K562 (cell line): ENCODE measurements around the gene HNRNPD. TPM values are rescaled to one million over a fixed set of nuclear protein-coding genes. Genes with fewer than 3 reads are reported as not detected.
A peak's percentile ranks its signal among the peaks of the same experiment; 100 is the strongest.

Experiments
- JUN ChIP-seq, 2 experiments: sonication (generic) in 1 of 2; formaldehyde crosslinking in 1 of 2; IDR thresholded peaks; 2 replicates each; pipeline versions ENCODE4 v1.6.1 to v1.8.0; 2012 to 2022; ENCODE audit warnings: borderline replicate concordance in 2 of 2, mild to moderate bottlenecking in 2 of 2, improper control_type of control experiment in 1 of 2, low read depth in 1 of 2, low read length in 1 of 2, missing genetic modification reagents in 1 of 2
- KLF16 ChIP-seq: IDR thresholded peaks from 2 replicates; pipeline ENCODE4 v1.6.1; 2016; ENCODE audit warnings: antibody characterized with exemption
- POU5F1 ChIP-seq: fragments of 150-350 bp; IDR thresholded peaks from 2 replicates; pipeline ENCODE4 v1.6.1; 2014; ENCODE audit warnings: borderline replicate concordance, low read length, low read depth, mild to moderate bottlenecking; ENCODE audit not compliant: partially characterized antibody
- XRCC4 ChIP-seq: IDR thresholded peaks from one replicate; pipeline ENCODE4 v1.6.1; 2011; ENCODE audit not compliant: insufficient read depth, insufficient read length; ENCODE audit errors: extremely low read depth
- ZFP30 ChIP-seq: fragments of 250-450 bp; sonication (Bioruptor Pico); IDR thresholded peaks from 2 replicates; pipeline ENCODE4 v1.8.0; 2022; ENCODE audit warnings: moderate library complexity, mild to moderate bottlenecking, inconsistent platforms, borderline replicate concordance
- ZNF124 ChIP-seq: sonication (generic); formaldehyde crosslinking; IDR thresholded peaks from 2 replicates; pipeline ENCODE4 v1.8.1; 2022; ENCODE audit warnings: missing genetic modification reagents
- ZNF316 ChIP-seq: fragments of 450-650 bp; IDR thresholded peaks from 2 replicates; pipeline ENCODE4 v1.6.1; 2016
- polyA plus RNA-seq, 8 experiments: library from polyadenylated mRNA; depleted of rRNA in 4 of 8; stranded (reverse) in 5 of 8; unstranded in 3 of 8; fragments of >200 nt; fragmentation: Nextera tagmentation in 2 of 8; fragmentation: Illumina TruSeq in 1 of 8; extraction: Ambion mirVana in 2 of 8; extraction: Trizol in 1 of 8; gene quantifications; 2 replicates each; pipeline versions ENCODE4 v1.2.1 to v1.2.3, GENCODE V29; 2011 to 2014; ENCODE audit warnings: inconsistent platforms in 1 of 8, missing spikeins in 1 of 8
- total RNA-seq, 7 experiments: library from RNA; depleted of rRNA in 6 of 7; stranded (reverse); fragments of >200 nt in 6 of 7; fragmentation: Illumina TruSeq in 2 of 7; extraction: Trizol in 2 of 7; gene quantifications; 2 replicates each; pipeline versions ENCODE4 v1.2.1 to v1.2.3, GENCODE V29; 2011 to 2021; ENCODE audit warnings: low replicate concordance in 1 of 7
- TF ChIP-seq, protein P1 (sequence below), 2 experiments: fragments of 450-650 bp in 1 of 2; sonication (generic) in 1 of 2; formaldehyde crosslinking in 1 of 2; IDR thresholded peaks; 2 replicates each; pipeline versions ENCODE4 v1.7.1 to v1.9.0; 2016 to 2022; ENCODE audit warnings: inconsistent platforms in 1 of 2, mild to moderate bottlenecking in 1 of 2, missing genetic modification reagents in 1 of 2
- TF ChIP-seq, protein P2 (sequence below), 2 experiments: IDR thresholded peaks in 1 of 2; conservative IDR thresholded peaks in 1 of 2; 2 replicates each; pipeline ENCODE4 v1.6.1; 2016; ENCODE audit warnings: low read depth in 2 of 2, mild to moderate bottlenecking in 1 of 2, missing compliant biosample characterization in 1 of 2, missing genetic modification characterization in 1 of 2, moderate library complexity in 1 of 2
- TF ChIP-seq, protein P3 (sequence below): sonication (generic); formaldehyde crosslinking; IDR thresholded peaks from 2 replicates; pipeline ENCODE4 v1.5.0; 2020; ENCODE audit warnings: missing genetic modification reagents
- TF ChIP-seq, protein P4 (sequence below): sonication (generic); formaldehyde crosslinking; IDR thresholded peaks from 2 replicates; pipeline ENCODE4 v1.8.1; 2023; ENCODE audit warnings: mild to moderate bottlenecking, missing genetic modification reagents

HNRNPD gene
- total and polyA plus RNA-seq, 9 of the 15 experiments (the other 6 are each of a cell fraction or from before 2014, with no cell fraction given), result 92.4 to 955 (median 160) TPM

DNA sequence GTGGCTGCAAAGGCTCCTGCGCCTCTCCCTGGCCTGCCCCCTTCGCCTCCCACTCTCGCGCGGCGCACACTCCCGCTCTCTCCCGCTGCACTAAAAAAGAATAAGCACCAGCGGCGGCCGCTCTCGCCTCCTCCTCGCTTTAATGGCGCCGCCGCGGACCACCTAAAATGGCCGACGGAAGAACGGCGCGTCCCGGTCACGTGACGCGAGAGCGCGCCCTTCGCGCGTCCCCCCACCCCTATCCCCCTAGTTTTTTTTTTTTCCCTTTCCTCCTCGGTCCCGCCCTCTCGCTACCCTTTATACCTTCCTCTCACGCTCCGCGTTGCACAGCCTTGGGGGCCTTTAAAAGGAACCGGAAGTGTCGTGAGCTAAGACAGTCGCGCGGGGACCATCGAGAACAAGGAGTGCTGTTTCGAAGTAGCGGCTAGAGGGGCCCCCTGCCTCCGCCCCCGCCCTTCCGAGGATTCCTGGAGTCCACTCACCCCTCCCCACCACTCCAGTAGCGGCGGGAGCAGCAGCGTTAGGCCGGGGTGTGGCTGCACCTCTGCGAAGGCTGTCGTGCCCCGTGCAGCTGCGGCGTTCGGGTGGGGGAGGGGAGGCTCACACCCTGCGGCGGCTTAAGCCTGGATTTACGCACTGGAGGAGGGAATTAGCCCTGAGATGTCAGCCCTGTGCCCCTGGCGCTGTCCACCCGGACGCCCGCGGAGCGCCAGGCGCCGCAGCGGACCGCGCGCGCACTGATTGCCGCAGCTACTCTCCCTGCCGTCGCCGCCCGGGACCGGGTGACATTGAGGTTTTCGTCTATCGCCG, at the start of gene HNRNPD (continued):
- TF ChIP-seq, protein P1, sequence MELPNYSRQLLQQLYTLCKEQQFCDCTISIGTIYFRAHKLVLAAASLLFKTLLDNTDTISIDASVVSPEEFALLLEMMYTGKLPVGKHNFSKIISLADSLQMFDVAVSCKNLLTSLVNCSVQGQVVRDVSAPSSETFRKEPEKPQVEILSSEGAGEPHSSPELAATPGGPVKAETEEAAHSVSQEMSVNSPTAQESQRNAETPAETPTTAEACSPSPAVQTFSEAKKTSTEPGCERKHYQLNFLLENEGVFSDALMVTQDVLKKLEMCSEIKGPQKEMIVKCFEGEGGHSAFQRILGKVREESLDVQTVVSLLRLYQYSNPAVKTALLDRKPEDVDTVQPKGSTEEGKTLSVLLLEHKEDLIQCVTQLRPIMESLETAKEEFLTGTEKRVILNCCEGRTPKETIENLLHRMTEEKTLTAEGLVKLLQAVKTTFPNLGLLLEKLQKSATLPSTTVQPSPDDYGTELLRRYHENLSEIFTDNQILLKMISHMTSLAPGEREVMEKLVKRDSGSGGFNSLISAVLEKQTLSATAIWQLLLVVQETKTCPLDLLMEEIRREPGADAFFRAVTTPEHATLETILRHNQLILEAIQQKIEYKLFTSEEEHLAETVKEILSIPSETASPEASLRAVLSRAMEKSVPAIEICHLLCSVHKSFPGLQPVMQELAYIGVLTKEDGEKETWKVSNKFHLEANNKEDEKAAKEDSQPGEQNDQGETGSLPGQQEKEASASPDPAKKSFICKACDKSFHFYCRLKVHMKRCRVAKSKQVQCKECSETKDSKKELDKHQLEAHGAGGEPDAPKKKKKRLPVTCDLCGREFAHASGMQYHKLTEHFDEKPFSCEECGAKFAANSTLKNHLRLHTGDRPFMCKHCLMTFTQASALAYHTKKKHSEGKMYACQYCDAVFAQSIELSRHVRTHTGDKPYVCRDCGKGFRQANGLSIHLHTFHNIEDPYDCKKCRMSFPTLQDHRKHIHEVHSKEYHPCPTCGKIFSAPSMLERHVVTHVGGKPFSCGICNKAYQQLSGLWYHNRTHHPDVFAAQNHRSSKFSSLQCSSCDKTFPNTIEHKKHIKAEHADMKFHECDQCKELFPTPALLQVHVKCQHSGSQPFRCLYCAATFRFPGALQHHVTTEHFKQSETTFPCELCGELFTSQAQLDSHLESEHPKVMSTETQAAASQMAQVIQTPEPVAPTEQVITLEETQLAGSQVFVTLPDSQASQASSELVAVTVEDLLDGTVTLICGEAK (IDR thresholded peaks at IDR 0.05), result peak; percentile 93
- TF ChIP-seq, protein P1 (CRISPR knock-in tag; IDR thresholded peaks at IDR 0.05), result no peak
- TF ChIP-seq, protein P2, sequence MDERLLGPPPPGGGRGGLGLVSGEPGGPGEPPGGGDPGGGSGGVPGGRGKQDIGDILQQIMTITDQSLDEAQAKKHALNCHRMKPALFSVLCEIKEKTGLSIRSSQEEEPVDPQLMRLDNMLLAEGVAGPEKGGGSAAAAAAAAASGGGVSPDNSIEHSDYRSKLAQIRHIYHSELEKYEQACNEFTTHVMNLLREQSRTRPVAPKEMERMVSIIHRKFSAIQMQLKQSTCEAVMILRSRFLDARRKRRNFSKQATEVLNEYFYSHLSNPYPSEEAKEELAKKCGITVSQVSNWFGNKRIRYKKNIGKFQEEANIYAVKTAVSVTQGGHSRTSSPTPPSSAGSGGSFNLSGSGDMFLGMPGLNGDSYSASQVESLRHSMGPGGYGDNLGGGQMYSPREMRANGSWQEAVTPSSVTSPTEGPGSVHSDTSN (CRISPR knock-in tag; IDR thresholded peaks at IDR 0.05; ENCODE audit: low read depth), result no peak; the same call in 1 of the 2 replicates
- TF ChIP-seq, protein P2 (tag; conservative IDR thresholded peaks at IDR 0.05; ENCODE audit: low read depth), result no peak
- no peak for TF ChIP-seq ZFP30
- TF ChIP-seq, protein P3, sequence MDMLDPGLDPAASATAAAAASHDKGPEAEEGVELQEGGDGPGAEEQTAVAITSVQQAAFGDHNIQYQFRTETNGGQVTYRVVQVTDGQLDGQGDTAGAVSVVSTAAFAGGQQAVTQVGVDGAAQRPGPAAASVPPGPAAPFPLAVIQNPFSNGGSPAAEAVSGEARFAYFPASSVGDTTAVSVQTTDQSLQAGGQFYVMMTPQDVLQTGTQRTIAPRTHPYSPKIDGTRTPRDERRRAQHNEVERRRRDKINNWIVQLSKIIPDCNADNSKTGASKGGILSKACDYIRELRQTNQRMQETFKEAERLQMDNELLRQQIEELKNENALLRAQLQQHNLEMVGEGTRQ (CRISPR knock-in tag), result peak; percentile 96
- TF ChIP-seq ZNF124 (CRISPR knock-in tag), result no peak
- TF ChIP-seq JUN (IDR thresholded peaks at IDR 0.05; ENCODE audit: borderline replicate concordance, low read depth, low read length), result 0 out of 2 replicates have a peak, but pooled peaks have one; percentile 4
- no peak for TF ChIP-seq JUN (CRISPR knock-in tag; IDR thresholded peaks at IDR 0.05; ENCODE audit: borderline replicate concordance)
- no peak for TF ChIP-seq ZNF316
- TF ChIP-seq KLF16, result no peak
- TF ChIP-seq, protein P4, sequence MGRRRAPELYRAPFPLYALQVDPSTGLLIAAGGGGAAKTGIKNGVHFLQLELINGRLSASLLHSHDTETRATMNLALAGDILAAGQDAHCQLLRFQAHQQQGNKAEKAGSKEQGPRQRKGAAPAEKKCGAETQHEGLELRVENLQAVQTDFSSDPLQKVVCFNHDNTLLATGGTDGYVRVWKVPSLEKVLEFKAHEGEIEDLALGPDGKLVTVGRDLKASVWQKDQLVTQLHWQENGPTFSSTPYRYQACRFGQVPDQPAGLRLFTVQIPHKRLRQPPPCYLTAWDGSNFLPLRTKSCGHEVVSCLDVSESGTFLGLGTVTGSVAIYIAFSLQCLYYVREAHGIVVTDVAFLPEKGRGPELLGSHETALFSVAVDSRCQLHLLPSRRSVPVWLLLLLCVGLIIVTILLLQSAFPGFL (CRISPR knock-in tag), result no peak
- TF ChIP-seq POU5F1, result no peak
- no peak for TF ChIP-seq XRCC4
